Activated CD4-positive, alpha-beta T cell treated with anti-CD3 and anti-CD28 coated beads for 4 hours (primary cell): Measurements from ENCODE around the gene LASP1NB.

Experiments used
- DNase-seq, 2 donors: peaks; one replicate each; pipeline ENCODE4 v3.0.0-alpha.2; 2020

LASP1NB gene

DNA sequence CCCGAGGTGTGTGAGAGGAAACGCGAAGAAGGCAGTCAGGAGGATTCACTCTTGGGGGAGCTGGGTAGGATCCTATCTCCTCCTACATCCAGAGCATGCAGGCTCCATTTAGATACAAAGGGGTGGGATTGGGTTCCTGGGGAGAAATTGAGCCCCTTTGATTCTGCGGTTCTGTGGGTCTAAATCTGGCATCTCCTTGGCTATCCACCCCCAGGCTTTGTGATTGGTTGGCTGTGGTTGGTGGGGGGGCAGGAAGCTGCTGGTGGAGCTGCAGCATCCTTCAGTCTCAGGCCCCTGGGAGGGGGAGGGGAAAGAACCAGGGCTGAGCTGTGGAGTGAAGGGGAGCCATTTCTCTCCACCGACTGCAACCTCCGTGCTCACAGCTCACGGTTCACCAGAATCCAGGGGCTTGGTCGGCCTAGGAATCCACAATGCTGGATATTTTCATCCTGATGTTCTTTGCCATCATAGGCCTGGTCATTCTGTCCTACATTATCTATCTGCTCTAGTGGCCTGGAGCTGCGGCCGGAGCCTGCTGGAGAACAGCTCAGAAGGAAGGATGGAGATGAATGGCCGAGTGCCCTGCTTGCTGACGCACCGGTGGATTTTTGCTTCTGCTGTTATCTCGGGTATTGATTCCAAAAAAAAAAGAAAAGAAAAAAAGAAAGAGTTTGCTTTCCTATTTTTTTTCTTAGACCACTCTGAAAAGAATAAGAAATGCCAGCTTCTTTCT is at the start of gene LASP1NB:
LASP1NB (plus strand) TSS at position 352 of the 733 bp plus-strand sequence.
- DNase-seq: peak; percentile 19 to 31

GRCh38 chr17:38877130-38877851 is 48.1 kb upstream of the LASP1NB start:
- no peak for DNase-seq

GRCh38 chr17:38879878-38880665 is 45.3 kb upstream of the LASP1NB start:
- DNase-seq: no peak

- DNase-seq: no peak
These were observed 43.7 kb upstream of the LASP1NB start for GRCh38 chr17:38881600-38882191.

GRCh38 chr17:38882870-38883269 is 42.5 kb upstream of the LASP1NB start:
- no peak for DNase-seq

GRCh38 chr17:38883592-38884526 is 41.6 kb upstream of the LASP1NB start:
- DNase-seq: no peak

- no peak for DNase-seq
These were observed 40.2 kb upstream of the LASP1NB start for GRCh38 chr17:38885044-38885727.

DNA sequence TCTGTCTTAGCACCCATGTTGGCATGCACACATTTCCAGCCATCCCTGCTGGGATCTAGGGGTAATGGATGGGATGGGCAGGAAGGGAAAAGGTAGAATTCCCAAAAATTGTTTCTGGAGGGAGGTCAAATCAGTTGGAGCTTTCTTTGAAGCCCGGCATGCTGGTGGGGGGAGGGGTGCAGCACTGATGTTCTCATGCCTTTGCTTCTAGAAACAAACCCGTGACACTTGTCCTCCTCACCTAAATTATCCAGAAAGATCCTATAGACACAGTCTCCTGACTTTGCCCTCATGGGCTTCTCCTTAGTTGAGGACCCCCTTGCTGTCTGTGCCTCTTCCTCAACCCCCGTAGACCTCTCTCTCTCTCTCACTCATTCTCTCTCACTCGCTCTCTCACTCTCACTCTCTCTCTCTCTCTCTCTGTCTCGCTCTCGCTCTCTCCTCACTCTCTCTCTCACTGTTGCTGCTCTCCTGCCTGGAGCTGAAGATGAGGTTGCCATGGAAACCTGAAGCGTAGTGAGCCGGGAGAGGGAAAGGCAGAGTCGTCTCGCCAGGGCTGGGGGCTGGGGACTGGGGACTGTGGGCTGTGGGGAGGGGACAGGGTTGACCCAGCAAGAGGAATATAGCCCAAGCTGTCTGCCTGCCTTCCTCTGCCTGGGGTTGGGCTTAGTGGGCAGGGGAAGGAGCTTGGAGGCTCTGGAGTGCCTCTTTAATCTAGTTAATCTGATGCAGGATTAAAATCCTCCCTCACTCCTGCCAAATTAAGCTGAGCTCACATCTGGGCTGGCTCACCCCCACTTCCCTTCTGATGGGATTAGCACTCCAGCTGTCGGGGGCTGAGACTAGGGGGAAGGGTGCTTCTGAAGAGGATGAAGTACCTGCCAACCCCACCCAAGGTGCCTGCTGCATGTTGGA is 39.4 kb upstream of the LASP1NB start:
- no peak for DNase-seq

DNA sequence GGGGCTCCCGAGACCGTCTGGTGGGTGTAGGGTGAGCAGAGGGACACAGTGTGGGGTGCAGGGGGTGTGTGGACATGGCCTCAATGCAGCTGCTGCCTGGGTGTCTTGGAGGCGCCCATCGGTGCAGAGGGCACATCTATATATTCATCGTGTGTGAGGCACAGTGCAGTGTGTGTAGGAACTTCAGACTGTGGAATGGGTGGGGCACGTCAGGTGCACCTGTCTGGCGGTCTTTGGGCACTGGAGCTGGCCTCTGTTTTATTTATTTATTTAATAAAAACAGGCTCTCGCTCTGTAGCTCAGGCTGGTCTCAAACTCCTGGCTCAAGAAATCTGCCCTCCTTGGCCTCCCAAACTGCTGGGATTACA is 38.8 kb upstream of the LASP1NB start:
- no peak for DNase-seq

DNA sequence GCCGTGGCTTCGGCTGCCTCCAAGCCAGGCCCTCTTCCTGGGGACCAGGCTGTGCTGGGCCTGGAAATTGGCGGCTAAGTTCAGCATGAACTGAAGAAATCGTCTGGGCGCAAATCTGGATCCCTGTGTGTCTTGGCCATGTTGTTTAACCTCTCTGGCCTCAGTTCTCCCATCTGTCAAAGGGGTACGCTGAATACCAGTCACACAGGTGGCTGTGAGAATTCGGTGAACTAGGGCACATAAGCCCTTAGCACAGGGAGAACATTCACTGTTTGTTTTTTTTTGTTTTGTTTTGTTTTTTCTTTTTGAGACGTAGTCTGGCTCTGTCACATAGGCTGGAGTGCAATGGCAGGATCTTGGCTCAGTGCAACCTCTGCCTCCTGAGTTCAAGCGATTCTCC is 36.6 kb upstream of the LASP1NB start:
- DNase-seq: no peak

GRCh38 chr17:38889745-38890409 is 35.5 kb upstream of the LASP1NB start:
- DNase-seq: no peak

DNA sequence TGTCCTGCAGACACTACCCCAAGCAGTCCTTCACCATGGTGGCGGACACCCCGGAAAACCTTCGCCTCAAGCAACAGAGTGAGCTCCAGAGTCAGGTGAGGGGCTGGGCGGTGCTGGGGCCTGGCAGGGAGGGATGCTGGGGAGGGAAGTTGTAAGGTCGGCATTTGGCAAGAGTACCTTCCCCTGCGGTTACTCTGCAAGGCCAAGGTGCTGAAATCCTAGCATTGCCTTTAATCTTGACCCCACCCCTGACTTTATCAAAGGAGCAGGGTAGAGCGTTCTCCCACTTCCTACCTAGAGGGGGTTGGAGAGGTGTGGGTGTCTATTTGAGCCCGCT is 35.0 kb upstream of the LASP1NB start:
- no peak for DNase-seq

DNA sequence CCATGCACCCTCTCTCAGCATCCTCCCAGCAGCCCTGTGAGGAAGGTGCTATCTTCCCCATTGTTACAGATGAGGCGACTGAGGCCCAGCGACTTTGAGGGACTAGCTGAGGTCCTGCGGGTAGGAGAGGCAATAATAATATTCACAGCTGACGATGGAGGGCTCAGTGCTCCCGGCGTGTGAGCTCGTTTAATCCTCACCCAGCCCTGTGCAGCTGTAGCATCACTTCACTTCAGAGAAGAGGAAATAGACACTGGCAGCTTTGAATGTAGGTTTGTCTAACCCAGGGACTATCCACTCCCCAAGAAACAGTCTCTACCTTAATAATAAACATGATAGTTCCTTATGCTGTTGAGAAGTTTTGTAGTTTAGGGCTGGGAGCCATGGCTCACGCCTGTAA is 34.0 kb upstream of the LASP1NB start:
- DNase-seq: no peak

DNA sequence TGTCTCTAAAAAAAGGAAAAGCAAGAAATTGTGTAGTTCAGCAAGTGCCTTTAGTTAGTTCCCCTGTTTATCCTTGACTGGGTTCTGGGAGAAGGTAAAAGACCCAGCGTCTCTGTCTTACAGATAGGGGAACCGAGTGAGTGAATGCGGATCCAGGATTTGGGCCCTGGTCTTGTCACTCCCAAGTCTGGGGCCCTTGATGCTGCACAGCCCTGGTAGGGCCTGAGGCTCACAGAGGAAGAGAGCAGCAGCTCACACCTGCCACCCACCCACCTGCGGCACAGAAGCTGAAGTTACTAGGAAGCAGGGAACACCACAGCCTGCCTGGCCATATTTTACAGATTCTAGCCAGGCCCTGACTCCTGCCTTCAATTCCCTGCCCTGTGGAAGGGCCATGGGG is 33.3 kb upstream of the LASP1NB start:
- DNase-seq: no peak

DNA sequence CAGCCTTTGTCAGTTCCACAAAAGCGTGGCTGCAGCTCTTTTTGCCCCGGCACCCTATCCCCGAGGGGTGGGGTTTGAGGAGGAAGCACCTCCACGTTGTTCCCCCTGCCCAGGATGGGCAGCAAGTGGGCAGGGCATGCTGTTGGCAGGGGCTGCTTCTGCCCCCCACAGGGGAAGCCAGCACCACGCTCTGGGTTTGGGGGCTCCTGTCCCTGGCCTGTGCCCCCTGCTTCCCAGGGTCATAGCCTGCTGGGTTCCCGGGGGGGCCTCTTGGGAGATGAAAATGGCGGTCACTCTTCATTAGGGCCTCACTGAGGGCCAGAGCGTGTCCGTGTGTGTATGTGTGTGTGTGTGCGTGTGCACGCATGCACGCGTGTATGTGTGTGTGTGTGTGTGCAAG is 32.8 kb upstream of the LASP1NB start:
- DNase-seq: no peak

- DNase-seq: no peak
These were observed 32.3 kb upstream of the LASP1NB start for GRCh38 chr17:38893113-38893512.

- DNase-seq: no peak
These were observed 31.8 kb upstream of the LASP1NB start for GRCh38 chr17:38893607-38894006.

- no peak for DNase-seq
These were observed 31.1 kb upstream of the LASP1NB start for GRCh38 chr17:38894276-38894675.

- DNase-seq: no peak
These were observed 29.0 kb upstream of the LASP1NB start for GRCh38 chr17:38896346-38896954.

- DNase-seq: no peak
These were observed 28.2 kb upstream of the LASP1NB start for GRCh38 chr17:38897176-38897575.
